Nephron (organoid): ENCODE results near the gene ELP4.

Experiments used
- H3K27ac Mint-ChIP-seq, 3 experiments: 2 replicates each; pipeline ENCODE4 v1.8.0; 2020; ENCODE audit warnings: mixed read lengths in 3 of 3, mild to moderate bottlenecking in 2 of 3, moderate library complexity in 1 of 3
- H3K27me3 Mint-ChIP-seq: 2 replicates; pipeline ENCODE4 v1.8.0; 2021; ENCODE audit warnings: low read depth, mild to moderate bottlenecking, moderate library complexity, mixed read lengths
- H3K36me3 Mint-ChIP-seq: 2 replicates; pipeline ENCODE4 v1.8.0; 2020; ENCODE audit warnings: low read depth, mixed read lengths
- H3K4me1 Mint-ChIP-seq: 2 replicates; pipeline ENCODE4 v1.8.0; 2020; ENCODE audit warnings: mixed read lengths
- H3K4me3 Mint-ChIP-seq, 3 experiments: 2 replicates each; pipeline ENCODE4 v1.8.0; 2020; ENCODE audit warnings: mild to moderate bottlenecking in 3 of 3, mixed read lengths in 3 of 3, moderate library complexity in 2 of 3
- H3K9me3 Mint-ChIP-seq: 2 replicates; pipeline ENCODE4 v1.8.0; 2020; ENCODE audit warnings: mixed read lengths
- TF ChIP-seq, protein P1 (sequence below), 3 experiments: fragments of 200-600 bp; sonication (generic); IDR thresholded peaks; one replicate each; pipeline ENCODE4 v1.5.0; 2021; ENCODE audit warnings: antibody characterized with exemption in 3 of 3; ENCODE audit not compliant: unreplicated experiment in 3 of 3

ELP4 gene

GRCh38 chr11:31620434-31620833 is 110.9 kb downstream of the ELP4 start:
- no peaks in the 10 kb centered on the region for H3K4me1 Mint-ChIP-seq
- TF ChIP-seq, protein P1, sequence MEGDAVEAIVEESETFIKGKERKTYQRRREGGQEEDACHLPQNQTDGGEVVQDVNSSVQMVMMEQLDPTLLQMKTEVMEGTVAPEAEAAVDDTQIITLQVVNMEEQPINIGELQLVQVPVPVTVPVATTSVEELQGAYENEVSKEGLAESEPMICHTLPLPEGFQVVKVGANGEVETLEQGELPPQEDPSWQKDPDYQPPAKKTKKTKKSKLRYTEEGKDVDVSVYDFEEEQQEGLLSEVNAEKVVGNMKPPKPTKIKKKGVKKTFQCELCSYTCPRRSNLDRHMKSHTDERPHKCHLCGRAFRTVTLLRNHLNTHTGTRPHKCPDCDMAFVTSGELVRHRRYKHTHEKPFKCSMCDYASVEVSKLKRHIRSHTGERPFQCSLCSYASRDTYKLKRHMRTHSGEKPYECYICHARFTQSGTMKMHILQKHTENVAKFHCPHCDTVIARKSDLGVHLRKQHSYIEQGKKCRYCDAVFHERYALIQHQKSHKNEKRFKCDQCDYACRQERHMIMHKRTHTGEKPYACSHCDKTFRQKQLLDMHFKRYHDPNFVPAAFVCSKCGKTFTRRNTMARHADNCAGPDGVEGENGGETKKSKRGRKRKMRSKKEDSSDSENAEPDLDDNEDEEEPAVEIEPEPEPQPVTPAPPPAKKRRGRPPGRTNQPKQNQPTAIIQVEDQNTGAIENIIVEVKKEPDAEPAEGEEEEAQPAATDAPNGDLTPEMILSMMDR (IDR thresholded peaks at IDR 0.05; ENCODE audit: unreplicated experiment in 3 of 3), result no peak
- H3K4me3 Mint-ChIP-seq, result no peak overlapping the region
- H3K36me3 Mint-ChIP-seq, result no peaks in the 10 kb centered on the region
- no peaks in the 10 kb centered on the region for H3K27me3 Mint-ChIP-seq
- H3K9me3 Mint-ChIP-seq, result no peaks in the 10 kb centered on the region
- no peak overlapping the region for H3K27ac Mint-ChIP-seq

- Mint-ChIP-seq H3K36me3 (no peaks in the 10 kb centered on the region), H3K4me1 (no peaks in the 10 kb centered on the region), H3K9me3 (no peaks in the 10 kb centered on the region), H3K27ac (no peak overlapping the region), H3K4me3 (no peak overlapping the region), H3K27me3 (no peaks in the 10 kb centered on the region)
- TF ChIP-seq, protein P1 (IDR thresholded peaks at IDR 0.05; ENCODE audit: unreplicated experiment in 3 of 3), result no peak
Measured at GRCh38 chr11:31625868-31626267, 116.3 kb downstream of the ELP4 start.

DNA sequence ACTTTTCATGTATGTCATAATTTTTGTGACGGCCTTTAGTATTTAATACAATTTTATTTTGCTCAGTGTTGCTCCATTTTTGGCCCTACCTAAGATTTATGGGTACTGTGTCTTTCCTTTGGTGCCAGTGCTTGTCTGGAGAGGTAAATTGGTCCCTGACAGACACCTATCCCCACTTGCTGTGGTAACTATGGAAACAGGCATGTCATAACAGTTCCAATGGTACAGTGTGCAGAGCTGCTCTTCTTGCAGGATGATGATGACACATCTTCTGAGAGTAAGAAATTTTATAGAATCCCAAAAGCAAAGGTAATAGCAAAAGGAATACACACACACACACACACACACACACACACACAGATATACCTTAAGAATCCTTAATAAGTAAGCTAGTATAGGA is 118.5 kb downstream of the ELP4 start:
- H3K36me3 Mint-ChIP-seq, result no peaks in the 10 kb centered on the region
- H3K4me1 Mint-ChIP-seq, result no peaks in the 10 kb centered on the region
- TF ChIP-seq, protein P1 (IDR thresholded peaks at IDR 0.05; ENCODE audit: unreplicated experiment in 3 of 3), result no peak
- H3K27me3 Mint-ChIP-seq, result no peaks in the 10 kb centered on the region
- no peak overlapping the region for H3K27ac Mint-ChIP-seq
- no peak overlapping the region for H3K4me3 Mint-ChIP-seq
- H3K9me3 Mint-ChIP-seq, result no peaks in the 10 kb centered on the region

GRCh38 chr11:31636983-31637382 is 127.4 kb downstream of the ELP4 start:
- peak overlapping the region; percentile 31 to 75 (median 65) for H3K27ac Mint-ChIP-seq
- peaks cover 5% of the 10 kb centered on the region for H3K4me1 Mint-ChIP-seq
- no peaks in the 10 kb centered on the region for H3K9me3 Mint-ChIP-seq
- TF ChIP-seq, protein P1 (IDR thresholded peaks at IDR 0.05; ENCODE audit: unreplicated experiment in 3 of 3), result no peak
- H3K4me3 Mint-ChIP-seq, result no peak overlapping the region
- H3K36me3 Mint-ChIP-seq, result no peaks in the 10 kb centered on the region
- no peaks in the 10 kb centered on the region for H3K27me3 Mint-ChIP-seq

DNA sequence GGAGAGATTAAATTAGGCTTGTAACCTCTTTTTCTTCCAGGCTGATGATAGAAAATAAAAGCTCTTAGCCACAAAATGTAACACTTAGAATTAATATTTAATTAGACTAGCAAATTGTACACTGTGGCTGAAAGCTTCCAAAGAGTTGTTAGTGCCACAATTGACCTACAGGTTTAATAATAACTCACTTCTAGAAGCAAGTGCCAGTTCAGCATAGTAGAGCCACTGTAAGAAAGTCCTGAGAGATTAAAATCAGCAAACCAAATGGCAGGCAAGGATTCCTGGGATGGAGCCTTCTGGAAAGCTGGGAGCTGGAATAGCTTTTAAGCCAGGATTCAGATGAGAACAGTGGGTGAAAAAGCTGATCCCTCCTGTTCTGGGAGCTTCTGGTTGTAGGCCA is 131.0 kb downstream of the ELP4 start:
- TF ChIP-seq, protein P1 (IDR thresholded peaks at IDR 0.05; ENCODE audit: unreplicated experiment in 3 of 3), result no peak
- Mint-ChIP-seq H3K27me3 (no peaks in the 10 kb centered on the region), H3K9me3 (no peaks in the 10 kb centered on the region), H3K36me3 (no peaks in the 10 kb centered on the region), H3K27ac (peak overlapping the region in 2 of 3 experiments; percentile 23 to 31), H3K4me1 (peaks cover 12% of the 10 kb centered on the region), H3K4me3 (no peak overlapping the region)

DNA sequence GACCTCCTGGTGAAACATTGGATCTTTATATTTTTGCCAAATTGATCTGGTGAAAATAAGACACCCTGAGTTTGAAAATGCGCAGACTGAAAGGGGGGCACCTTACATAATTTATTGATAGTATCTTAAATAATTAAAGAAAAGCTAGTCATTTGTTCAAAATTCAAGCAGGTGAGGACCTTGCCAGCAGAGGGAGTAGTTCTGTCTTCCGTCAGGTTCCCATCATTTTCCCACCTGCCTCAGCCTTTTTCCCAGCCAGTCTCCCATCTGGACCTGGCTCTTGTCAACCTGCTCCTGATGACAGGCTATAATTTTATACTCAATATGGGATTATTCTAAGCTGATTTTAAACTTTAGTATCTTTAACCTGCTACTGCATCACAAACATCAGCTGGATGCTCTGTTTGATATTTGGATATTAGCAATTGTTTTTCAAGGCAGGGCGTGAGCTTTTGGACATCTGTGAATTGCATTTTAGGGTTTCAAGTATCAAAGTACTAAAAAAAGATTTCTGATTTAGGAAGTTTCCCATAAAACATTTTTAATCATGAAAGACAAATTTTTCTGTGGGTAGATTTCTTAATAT is 132.0 kb downstream of the ELP4 start:
- Mint-ChIP-seq H3K36me3 (no peaks in the 10 kb centered on the region), H3K4me1 (peaks cover 16% of the 10 kb centered on the region), H3K27ac (no peak overlapping the region), H3K27me3 (no peaks in the 10 kb centered on the region), H3K9me3 (no peaks in the 10 kb centered on the region), H3K4me3 (no peak overlapping the region)
- TF ChIP-seq, protein P1 (IDR thresholded peaks at IDR 0.05; ENCODE audit: unreplicated experiment in 3 of 3), result peak; percentile 51 to 62 (median 54)
